Measurements from ENCODE around the gene CARD9. TPM values are rescaled to one million over a fixed set of nuclear protein-coding genes. Genes with fewer than 3 reads are reported as not detected.
"Not testable (repeated sequence)": the region's sequence is repeated elsewhere in the genome, so short reads cannot be mapped to it uniquely, and the experiment has no call there.

The CARD9 gene
- total RNA-seq, 2 donors from 2014 or later: 0.78 to 1.3 TPM

GRCh38 chr9:136321561-136321960 lies 51.9 kb downstream of the CARD9 start:
- ATAC-seq: no peak
- Histone ChIP-seq H3K27me3 (no peaks in the 10 kb centered on the region), H3K4me1 (no peaks in the 10 kb centered on the region), H3K27ac (no peak overlapping the region), H3K4me3 (no peak overlapping the region), H3K36me3 (replicated peaks in 1 of 2; ENCODE audit: insufficient read depth in 1 of 2, low read depth in 2 of 2) (no peaks in the 10 kb centered on the region), H3K9me3 (no peaks in the 10 kb centered on the region)
- intact Hi-C loops (cut with DNase I): no loop called here
- DNase-seq: no peak
- 82 to 83% methylated on average over 15 to 19 of the region's 19 CpGs for WGBS, 2 donors
- TF ChIP-seq CTCF (IDR thresholded peaks at IDR 0.05) (no peak), POLR2A (IDR thresholded peaks at IDR 0.05) (no peak)

GRCh38 chr9:136320972-136321371 lies 52.5 kb downstream of the CARD9 start:
- H3K9me3 ChIP-seq; ATAC-seq; intact Hi-C loops (cut with DNase I); H3K4me1 ChIP-seq; H3K36me3 ChIP-seq (replicated peaks in 1 of 2; ENCODE audit: insufficient read depth in 1 of 2, low read depth in 2 of 2); H3K27me3 ChIP-seq; DNase-seq; H3K27ac ChIP-seq; H3K4me3 ChIP-seq: not testable (repeated sequence)

GRCh38 chr9:136319955-136320354 lies 53.5 kb downstream of the CARD9 start:
- intact Hi-C loops (cut with DNase I): loop anchor here (5.0 kb wide), 1 partner anchor 82 kb away; the partner anchor contains the start of gene SNAPC4

GRCh38 chr9:136319244-136319643 lies 54.2 kb downstream of the CARD9 start:
- DNase-seq; H3K4me1 ChIP-seq; H3K4me3 ChIP-seq; H3K9me3 ChIP-seq; H3K27me3 ChIP-seq; ATAC-seq; H3K27ac ChIP-seq; H3K36me3 ChIP-seq (replicated peaks in 1 of 2; ENCODE audit: insufficient read depth in 1 of 2, low read depth in 2 of 2): not testable (repeated sequence)
- 94 to 96% methylated on average over 14 of the region's 14 CpGs for WGBS, 2 donors
- intact Hi-C loops (cut with DNase I): loop anchor here (5.0 kb wide), 1 partner anchor 83 kb away; the partner anchor contains the start of gene SNAPC4

More at GRCh38 chr9:136319955-136320354, 53.5 kb downstream of the CARD9 start:
- 86 to 92% methylated on average over 3 of the region's 3 CpGs for WGBS, 2 donors
- not testable (repeated sequence) for H3K27me3 ChIP-seq; H3K4me1 ChIP-seq; H3K36me3 ChIP-seq (replicated peaks in 1 of 2; ENCODE audit: insufficient read depth in 1 of 2, low read depth in 2 of 2); H3K27ac ChIP-seq; DNase-seq; H3K4me3 ChIP-seq; ATAC-seq; H3K9me3 ChIP-seq

- DNase-seq: no peak
- no peaks in the 10 kb centered on the region for H3K27me3 ChIP-seq
- ATAC-seq: no peak
- H3K4me1 ChIP-seq: no peaks in the 10 kb centered on the region
- H3K27ac ChIP-seq: no peak overlapping the region
- TF ChIP-seq POLR2A (IDR thresholded peaks at IDR 0.05) (no peak), CTCF (IDR thresholded peaks at IDR 0.05) (no peak)
- no peaks in the 10 kb centered on the region for H3K9me3 ChIP-seq
- WGBS, 2 donors: 80 to 86% methylated on average over 4 to 16 of the region's 16 CpGs
- no peaks in the 10 kb centered on the region for H3K36me3 ChIP-seq (replicated peaks in 1 of 2; ENCODE audit: insufficient read depth in 1 of 2, low read depth in 2 of 2)
- intact Hi-C loops (cut with DNase I): loop anchor here (5.0 kb wide), 1 partner anchor 83 kb away; the partner anchor contains the start of gene SNAPC4
- no peak overlapping the region for H3K4me3 ChIP-seq
These were observed 54.7 kb downstream of the CARD9 start for GRCh38 chr9:136318776-136319241.

GRCh38 chr9:136318111-136318775 lies 55.2 kb downstream of the CARD9 start:
- DNase-seq: no peak
- Histone ChIP-seq H3K9me3 (no peaks in the 10 kb centered on the region), H3K27ac (no peak overlapping the region), H3K36me3 (replicated peaks in 1 of 2; ENCODE audit: insufficient read depth in 1 of 2, low read depth in 2 of 2) (no peaks in the 10 kb centered on the region), H3K27me3 (no peaks in the 10 kb centered on the region), H3K4me1 (no peaks in the 10 kb centered on the region), H3K4me3 (no peak overlapping the region)
- ATAC-seq: no peak
- TF ChIP-seq CTCF (IDR thresholded peaks at IDR 0.05) (no peak), POLR2A (IDR thresholded peaks at IDR 0.05) (no peak)
- intact Hi-C loops (cut with DNase I): loop anchor here (5.0 kb wide), 1 partner anchor 84 kb away; the partner anchor contains the start of gene SNAPC4
- 62 to 73% methylated on average over 6 to 20 of the region's 21 CpGs for WGBS, 2 donors
